HT-29 (cell line): ENCODE data around the gene FANCE. TPM values are rescaled to one million over a fixed set of nuclear protein-coding genes. Genes with fewer than 3 reads are reported as not detected.
A peak's percentile ranks its signal among the peaks of the same experiment; 100 is the strongest.

Experiments used
- DNase-seq: peaks from one replicate; pipeline ENCODE4 v3.0.0-alpha.2; 2015; ENCODE audit warnings: low spot score
- total RNA-seq: library from RNA; depleted of rRNA; stranded (reverse); fragments of >200 nt; shearing (Covaris generic); gene quantifications from 2 replicates; pipeline ENCODE4 v1.2.3, GENCODE V29; 2014

FANCE gene
- total RNA-seq, 1 experiment from 2014 or later: 8.6 TPM

- peak; percentile 96 for DNase-seq
Measured at GRCh38 chr6:35468181-35468979, 16.2 kb downstream of the FANCE start, which contains the start of gene RPL10A. TSS of gene RPL10A (plus strand) at chr6:35468401. CDS start at chr6:35468435, 34 bp downstream.

- peak; percentile 36 for DNase-seq
Measured at GRCh38 chr6:35468980-35469750, 17.0 kb downstream of the FANCE start.

- peak; percentile 56 for DNase-seq
Measured at GRCh38 chr6:35469751-35470662, 17.9 kb downstream of the FANCE start.

GRCh38 chr6:35470663-35471120 lies 18.6 kb downstream of the FANCE start:
- DNase-seq: no peak

- no peak for DNase-seq
Measured at GRCh38 chr6:35471836-35472345, 19.8 kb downstream of the FANCE start.

GRCh38 chr6:35473075-35473849 lies 21.1 kb downstream of the FANCE start:
- no peak for DNase-seq

- DNase-seq: no peak
Measured at GRCh38 chr6:35473850-35474130, 21.7 kb downstream of the FANCE start.

- DNase-seq: no peak
Measured at GRCh38 chr6:35474131-35474941, 22.2 kb downstream of the FANCE start.

- DNase-seq: no peak
Measured at GRCh38 chr6:35474942-35475570, 22.9 kb downstream of the FANCE start.

GRCh38 chr6:35475573-35475972 lies 23.4 kb downstream of the FANCE start:
- no peak for DNase-seq

- DNase-seq: no peak
Measured at GRCh38 chr6:35476004-35476403, 23.9 kb downstream of the FANCE start.

- DNase-seq: no peak
Measured at GRCh38 chr6:35477028-35477427, 24.9 kb downstream of the FANCE start.

GRCh38 chr6:35477551-35478179 lies 25.5 kb downstream of the FANCE start:
- no peak for DNase-seq

GRCh38 chr6:35478259-35478658 lies 26.1 kb downstream of the FANCE start:
- DNase-seq: no peak

- DNase-seq: no peak
Measured at GRCh38 chr6:35480176-35480575, 28.0 kb downstream of the FANCE start.

GRCh38 chr6:35481226-35481625 lies 29.1 kb downstream of the FANCE start:
- DNase-seq: no peak

GRCh38 chr6:35483062-35483461 lies 30.9 kb downstream of the FANCE start:
- DNase-seq: no peak

GRCh38 chr6:35483490-35483889 lies 31.4 kb downstream of the FANCE start:
- DNase-seq: no peak
